Fibroblast of lung (primary cell): Measurements from ENCODE around the gene CAVIN3. TPM values are rescaled to one million over a fixed set of nuclear protein-coding genes. Genes with fewer than 3 reads are reported as not detected.

Source experiments
- DNase-seq, 2 donors: peaks; one replicate each; pipeline versions ENCODE4 v3.0.0 to v3.0.0-alpha.2; 2010; ENCODE audit warnings: low read depth in 2 of 2
- H2AFZ ChIP-seq: 2 replicates; pipeline ENCODE4 v1.5.1; 2012; ENCODE audit warnings: low read length, control low read depth, inconsistent platforms
- H3K27ac ChIP-seq: 2 replicates; pipeline ENCODE4 v1.5.1; 2011; ENCODE audit warnings: low read length, control low read depth; ENCODE audit not compliant: insufficient read depth
- H3K27me3 ChIP-seq: 2 replicates; pipeline ENCODE4 v1.5.1; 2011; ENCODE audit warnings: mild to moderate bottlenecking, low read length; ENCODE audit not compliant: control insufficient read depth, insufficient read depth
- H3K36me3 ChIP-seq: 2 replicates; pipeline ENCODE4 v1.5.1; 2011; ENCODE audit warnings: low read length; ENCODE audit not compliant: control insufficient read depth, insufficient read depth
- H3K4me1 ChIP-seq: 2 replicates; pipeline ENCODE4 v1.5.1; 2011; ENCODE audit warnings: low read length; ENCODE audit not compliant: control insufficient read depth, insufficient read depth; ENCODE audit errors: extremely low read depth
- H3K4me2 ChIP-seq: 2 replicates; pipeline ENCODE4 v1.5.1; 2011; ENCODE audit warnings: low read length, control low read depth; ENCODE audit not compliant: insufficient read depth; ENCODE audit errors: extremely low read depth
- H3K4me3 ChIP-seq, 4 experiments: fragments of 200-600 bp in 1 of 4; sonication (generic) in 1 of 4; replicated peaks in 1 of 4; 2 replicates each; pipeline ENCODE4 v1.5.1; 2011 to 2016; ENCODE audit warnings: low read length in 4 of 4, low read depth in 3 of 4, mild to moderate bottlenecking in 3 of 4, control low read depth in 2 of 4, inconsistent platforms in 1 of 4, mixed read lengths in 1 of 4; ENCODE audit not compliant: insufficient read depth in 1 of 4; ENCODE audit errors: control extremely low read depth in 1 of 4
- H3K79me2 ChIP-seq: 2 replicates; pipeline ENCODE4 v1.5.1; 2012; ENCODE audit warnings: mild to moderate bottlenecking, low read length, inconsistent platforms; ENCODE audit not compliant: control insufficient read depth, insufficient read depth
- H3K9ac ChIP-seq: 2 replicates; pipeline ENCODE4 v1.5.1; 2011; ENCODE audit warnings: mild to moderate bottlenecking, low read length, control low read depth; ENCODE audit not compliant: insufficient read depth
- H3K9me3 ChIP-seq: 2 replicates; pipeline ENCODE4 v1.5.1; 2012; ENCODE audit warnings: low read depth, low read length; ENCODE audit not compliant: control insufficient read depth, insufficient read depth
- H4K20me1 ChIP-seq: 2 replicates; pipeline ENCODE4 v1.5.1; 2011; ENCODE audit warnings: low read length; ENCODE audit not compliant: control insufficient read depth, insufficient read depth; ENCODE audit errors: extremely low read depth
- CTCF ChIP-seq, 2 donors: IDR thresholded peaks in 1 of 2; conservative IDR thresholded peaks in 1 of 2; 1 replicate in 1 of 2; 2 replicates in 1 of 2; pipeline ENCODE4 v1.5.1; 2011 to 2012; ENCODE audit warnings: low read length in 2 of 2, control low read depth in 1 of 2, inconsistent platforms in 1 of 2, low read depth in 1 of 2, mild to moderate bottlenecking in 1 of 2
- EZH2 ChIP-seq: IDR thresholded peaks from 2 replicates; pipeline ENCODE4 v1.5.1; 2012; ENCODE audit warnings: low read length, control low read depth, mild to moderate bottlenecking; ENCODE audit errors: missing control alignments
- polyA plus RNA-seq, 2 donors: library from polyadenylated mRNA; depleted of rRNA in 1 of 2; stranded (reverse) in 1 of 2; unstranded in 1 of 2; fragments of >200 nt; gene quantifications; 2 replicates each; pipeline ENCODE4 v1.2.1, GENCODE V29; 2011 to 2012; ENCODE audit warnings: missing spikeins in 1 of 2
- total RNA-seq: library from RNA; depleted of rRNA; stranded (reverse); fragments of >200 nt; gene quantifications from 2 replicates; pipeline ENCODE4 v1.2.1, GENCODE V29; 2014

Gene CAVIN3
- total and polyA plus RNA-seq, 2 donors (not counting 1 experiment from before 2014, with no cell fraction given), result 50.9 to 87.9 TPM

DNA sequence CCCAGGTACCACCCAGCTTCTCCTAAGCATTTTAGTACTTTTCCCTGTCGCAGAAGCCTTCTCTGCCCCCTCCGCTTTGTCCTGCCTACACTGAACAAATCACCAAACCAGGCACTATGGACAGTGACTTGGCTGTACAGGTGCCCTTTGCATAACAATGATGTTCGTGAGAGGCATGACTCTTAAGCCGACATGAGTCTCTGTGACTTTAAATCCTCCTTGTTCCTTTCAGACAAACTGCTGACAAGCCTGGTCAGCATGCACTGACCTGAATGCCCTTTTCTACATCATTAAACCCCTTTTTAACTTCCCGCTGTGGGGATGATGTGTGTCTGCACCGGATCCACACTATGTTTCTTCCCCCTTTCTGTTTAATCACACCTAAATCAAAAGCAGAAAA is 16.6 kb downstream of the CAVIN3 start:
- Histone ChIP-seq H3K4me2 (no peak overlapping the region), H4K20me1 (no peaks in the 10 kb centered on the region), H3K4me1 (no peaks in the 10 kb centered on the region), H3K4me3 (no peak overlapping the region), H3K36me3 (no peaks in the 10 kb centered on the region), H3K9me3 (no peaks in the 10 kb centered on the region), H3K27me3 (no peaks in the 10 kb centered on the region), H3K79me2 (no peaks in the 10 kb centered on the region), H3K27ac (no peak overlapping the region), H3K9ac (no peak overlapping the region), H2AFZ (no peak overlapping the region)
- DNase-seq, result no peak
- TF ChIP-seq CTCF (conservative IDR thresholded peaks at IDR 0.05 in 1 of 2, IDR thresholded peaks at IDR 0.05 in 1 of 2; ENCODE audit: low read depth in 1 of 2, low read length in 2 of 2) (no peak), EZH2 (no peak)

DNA sequence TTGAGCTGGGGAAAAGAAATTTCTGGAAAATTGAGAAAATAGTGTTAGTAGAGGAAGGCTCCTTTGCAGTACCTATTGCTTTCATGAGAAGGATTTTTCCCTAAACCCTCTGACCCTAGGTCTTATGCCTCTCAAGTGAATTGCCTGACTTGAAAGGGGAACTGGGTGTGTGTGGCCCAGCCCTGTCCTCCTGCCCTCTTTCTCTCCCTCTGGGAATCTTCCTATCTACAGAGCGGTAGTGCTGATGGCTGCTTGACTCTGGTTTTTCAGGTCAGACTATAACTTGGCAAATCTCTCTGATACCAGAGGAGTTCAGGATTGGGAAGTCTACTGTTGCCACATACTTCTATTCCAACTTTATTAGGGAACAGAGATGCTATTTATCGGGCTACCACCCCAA is 19.2 kb downstream of the CAVIN3 start:
- H3K27me3 ChIP-seq, result no peaks in the 10 kb centered on the region
- no peaks in the 10 kb centered on the region for H3K4me1 ChIP-seq
- H2AFZ ChIP-seq, result no peak overlapping the region
- no peaks in the 10 kb centered on the region for H3K9me3 ChIP-seq
- no peak overlapping the region for H3K9ac ChIP-seq
- no peaks in the 10 kb centered on the region for H4K20me1 ChIP-seq
- no peak overlapping the region for H3K4me2 ChIP-seq
- TF ChIP-seq EZH2, result no peak
- no peak for TF ChIP-seq CTCF (conservative IDR thresholded peaks at IDR 0.05 in 1 of 2, IDR thresholded peaks at IDR 0.05 in 1 of 2; ENCODE audit: low read depth in 1 of 2, low read length in 2 of 2)
- no peak overlapping the region for H3K27ac ChIP-seq
- no peaks in the 10 kb centered on the region for H3K36me3 ChIP-seq
- no peak for DNase-seq
- no peaks in the 10 kb centered on the region for H3K79me2 ChIP-seq
- H3K4me3 ChIP-seq, result no peak overlapping the region

GRCh38 chr11:6300325-6300724 is 20.0 kb downstream of the CAVIN3 start:
- Histone ChIP-seq H3K79me2 (no peaks in the 10 kb centered on the region), H3K4me2 (no peak overlapping the region), H3K4me3 (no peak overlapping the region), H3K9ac (no peak overlapping the region), H3K27ac (no peak overlapping the region), H3K9me3 (no peaks in the 10 kb centered on the region), H2AFZ (no peak overlapping the region), H4K20me1 (no peaks in the 10 kb centered on the region), H3K36me3 (no peaks in the 10 kb centered on the region), H3K4me1 (no peaks in the 10 kb centered on the region), H3K27me3 (no peaks in the 10 kb centered on the region)
- TF ChIP-seq CTCF (conservative IDR thresholded peaks at IDR 0.05 in 1 of 2, IDR thresholded peaks at IDR 0.05 in 1 of 2; ENCODE audit: low read depth in 1 of 2, low read length in 2 of 2), result no peak
- TF ChIP-seq EZH2, result no peak
- DNase-seq, result no peak
